Right lobe of liver (tissue), 4 donors: ENCODE measurements around the gene C1QL1.

Source experiments
- POLR2A ChIP-seq: fragments of 450-650 bp; IDR thresholded peaks from one replicate; pipeline ENCODE4 v1.6.1; 2017; ENCODE audit warnings: antibody characterized with exemption, mild to moderate bottlenecking
- TF ChIP-seq, protein P1 (sequence below), 4 donors: fragments of 200-600 bp in 3 of 4; fragments of 450-650 bp in 1 of 4; IDR thresholded peaks; one replicate each; pipeline versions ENCODE4 v1.5.1 to v1.8.0; 2016 to 2022; ENCODE audit warnings: antibody characterized with exemption in 4 of 4, mild to moderate bottlenecking in 2 of 4
- donor health status: DM: no; HTN: no; CAD: no.
- donor health status: DM: no; HTN: no; CAD: no.
- donor health status: DM: no; HTN: yes; CAD: no.

DNA sequence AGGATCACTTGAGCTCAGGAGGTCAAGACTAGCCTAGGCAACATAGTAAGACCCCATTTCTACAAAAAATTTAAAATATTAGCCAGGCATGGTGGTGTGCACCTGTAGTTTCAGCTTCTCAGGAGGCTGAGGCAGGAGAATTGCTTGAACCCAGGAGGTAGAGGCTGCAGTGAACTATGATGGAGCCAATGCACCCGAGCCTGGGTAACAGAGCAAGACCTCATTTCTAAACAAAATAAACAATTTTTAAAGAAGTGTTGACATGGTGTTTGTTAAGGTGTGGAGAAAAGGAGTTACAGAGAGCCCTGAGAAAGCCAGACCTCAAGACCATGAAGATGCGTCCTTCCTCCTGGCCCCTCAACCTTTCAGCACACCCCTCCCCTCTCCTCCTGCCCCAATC, 37.6 kb upstream of the C1QL1 start:
- TF ChIP-seq, protein P1, sequence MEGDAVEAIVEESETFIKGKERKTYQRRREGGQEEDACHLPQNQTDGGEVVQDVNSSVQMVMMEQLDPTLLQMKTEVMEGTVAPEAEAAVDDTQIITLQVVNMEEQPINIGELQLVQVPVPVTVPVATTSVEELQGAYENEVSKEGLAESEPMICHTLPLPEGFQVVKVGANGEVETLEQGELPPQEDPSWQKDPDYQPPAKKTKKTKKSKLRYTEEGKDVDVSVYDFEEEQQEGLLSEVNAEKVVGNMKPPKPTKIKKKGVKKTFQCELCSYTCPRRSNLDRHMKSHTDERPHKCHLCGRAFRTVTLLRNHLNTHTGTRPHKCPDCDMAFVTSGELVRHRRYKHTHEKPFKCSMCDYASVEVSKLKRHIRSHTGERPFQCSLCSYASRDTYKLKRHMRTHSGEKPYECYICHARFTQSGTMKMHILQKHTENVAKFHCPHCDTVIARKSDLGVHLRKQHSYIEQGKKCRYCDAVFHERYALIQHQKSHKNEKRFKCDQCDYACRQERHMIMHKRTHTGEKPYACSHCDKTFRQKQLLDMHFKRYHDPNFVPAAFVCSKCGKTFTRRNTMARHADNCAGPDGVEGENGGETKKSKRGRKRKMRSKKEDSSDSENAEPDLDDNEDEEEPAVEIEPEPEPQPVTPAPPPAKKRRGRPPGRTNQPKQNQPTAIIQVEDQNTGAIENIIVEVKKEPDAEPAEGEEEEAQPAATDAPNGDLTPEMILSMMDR (IDR thresholded peaks at IDR 0.05), result no peak
- TF ChIP-seq POLR2A, result no peak
